HG03469 (cell line): ENCODE measurements around the gene RXRA.

ENCODE experiments used
- ATAC-seq: cut with Tn5 transposase; IDR thresholded peaks from one replicate; pipeline ENCODE4 v1.9.1; 2021; ENCODE audit warnings: mild to moderate bottlenecking, moderate library complexity, moderate number of reproducible peaks; ENCODE audit not compliant: unreplicated experiment

Gene RXRA

DNA sequence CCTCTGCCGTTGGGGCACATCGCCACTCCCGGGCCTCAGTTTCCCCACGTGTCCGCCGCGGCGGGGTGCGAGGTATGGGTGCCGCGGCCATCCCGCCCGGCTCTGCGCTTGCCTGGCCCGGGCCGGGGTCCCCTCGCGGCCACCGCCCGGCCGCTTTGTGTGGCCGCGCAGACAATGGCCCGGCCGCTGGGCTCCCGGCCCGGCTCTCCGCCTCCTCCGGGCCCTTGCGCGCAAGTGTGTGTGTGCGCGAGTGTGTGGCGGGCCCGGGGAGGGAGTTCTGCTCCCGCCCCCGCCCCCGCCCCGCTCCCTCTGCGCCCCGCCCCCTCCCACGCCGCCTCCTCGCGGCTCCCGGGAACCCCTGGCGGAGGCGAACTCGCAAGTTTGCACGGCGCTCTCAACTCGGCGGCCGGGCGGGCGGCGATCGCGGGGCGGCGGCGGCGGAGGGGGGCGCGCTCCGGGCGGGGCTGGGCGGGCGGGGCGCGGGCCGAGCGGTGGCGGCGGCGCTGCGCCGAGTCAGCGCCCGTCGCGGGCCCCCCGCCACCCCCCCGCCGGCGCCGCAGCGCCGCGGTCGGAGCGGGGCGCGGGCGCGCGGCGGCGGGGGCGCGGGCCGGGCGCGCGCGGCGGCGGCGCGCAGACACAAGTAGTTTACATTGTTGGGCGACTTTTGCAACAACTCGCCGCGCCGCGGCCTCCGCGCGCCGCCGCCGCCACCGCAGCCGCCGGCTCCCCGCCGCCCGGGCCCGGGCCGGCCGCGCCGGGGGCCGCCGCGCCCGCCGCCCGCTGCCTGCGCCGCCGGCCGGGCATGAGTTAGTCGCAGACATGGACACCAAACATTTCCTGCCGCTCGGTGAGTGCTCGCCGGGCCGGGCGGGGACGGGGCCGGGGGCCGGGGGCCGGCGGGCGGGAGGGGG, at the start of gene RXRA:
Gene RXRA (plus strand): TSS at position 643 of the 911 bp plus-strand sequence. CDS start 177 bp downstream, at position 820.
- ATAC-seq = no peak

DNA sequence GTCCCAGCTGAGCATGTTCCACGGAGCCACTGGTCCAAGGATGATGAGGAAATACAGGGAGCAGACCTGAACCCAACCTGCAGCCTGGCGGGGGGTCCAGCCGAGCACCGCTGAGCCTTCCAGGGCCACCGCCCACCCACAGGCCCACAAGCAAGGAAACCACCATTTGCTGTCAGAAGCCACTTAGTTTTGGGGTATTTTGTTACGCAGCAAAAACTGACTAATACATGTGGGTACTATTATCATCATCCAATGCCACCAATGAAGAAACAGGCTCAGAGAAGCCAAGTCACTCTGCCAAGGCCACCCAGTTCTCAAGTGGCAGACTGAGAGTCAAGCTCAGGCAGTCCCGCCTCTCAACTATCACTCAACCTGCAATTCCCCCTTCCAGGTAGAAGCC, 48.0 kb upstream of the RXRA start:
- ATAC-seq = no peak

DNA sequence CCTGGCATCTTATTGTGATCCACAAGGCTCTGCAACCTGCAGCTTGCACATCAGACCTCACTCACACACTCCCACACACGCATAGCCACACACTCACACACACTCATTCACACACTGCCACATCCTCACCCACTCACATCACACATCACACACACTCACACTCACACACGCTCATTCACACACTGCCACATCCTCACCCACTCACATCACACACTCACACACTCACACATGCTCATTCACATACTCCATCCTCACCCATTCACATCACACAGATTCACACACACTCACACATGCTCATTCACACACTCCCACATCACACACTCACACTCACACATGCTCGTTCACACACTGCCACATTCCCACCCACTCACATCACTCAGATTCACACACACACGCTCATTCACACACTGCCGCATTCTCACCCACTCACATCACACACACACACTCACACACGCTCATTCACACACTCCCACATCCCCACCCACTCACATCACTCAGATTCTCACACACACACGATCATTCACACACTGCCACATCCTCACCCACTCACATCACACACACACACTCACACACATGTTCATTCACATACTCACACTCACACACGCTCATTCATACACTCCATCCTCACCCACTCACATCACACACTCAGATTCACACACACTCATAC, 47.1 kb upstream of the RXRA start:
- ATAC-seq = no peak

DNA sequence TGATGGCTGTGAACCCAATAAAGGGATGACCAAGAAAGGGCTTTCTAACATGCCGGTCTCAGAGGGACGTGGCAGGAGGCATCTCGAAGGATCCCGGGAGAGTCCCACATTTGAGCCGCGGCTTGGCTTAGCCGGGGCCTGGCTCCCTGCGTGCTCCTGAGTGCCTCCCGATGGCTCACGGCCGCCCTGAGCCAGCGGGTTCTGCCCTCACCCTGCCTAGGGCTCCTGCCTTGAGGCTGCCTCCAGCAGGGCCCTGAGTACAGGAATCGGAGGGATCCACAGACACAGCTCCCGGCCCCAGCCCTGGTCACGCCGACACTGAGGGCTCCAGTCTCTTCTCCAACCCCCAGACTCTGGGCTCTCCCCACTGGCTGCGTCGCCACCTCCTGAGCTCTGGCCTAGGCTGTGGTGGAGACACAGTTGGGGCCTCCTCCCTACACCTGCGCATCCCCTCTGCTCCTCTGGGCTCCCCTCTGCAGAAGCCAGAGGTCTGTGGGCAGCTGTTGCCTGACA, 44.1 kb upstream of the RXRA start:
- no peak for ATAC-seq

DNA sequence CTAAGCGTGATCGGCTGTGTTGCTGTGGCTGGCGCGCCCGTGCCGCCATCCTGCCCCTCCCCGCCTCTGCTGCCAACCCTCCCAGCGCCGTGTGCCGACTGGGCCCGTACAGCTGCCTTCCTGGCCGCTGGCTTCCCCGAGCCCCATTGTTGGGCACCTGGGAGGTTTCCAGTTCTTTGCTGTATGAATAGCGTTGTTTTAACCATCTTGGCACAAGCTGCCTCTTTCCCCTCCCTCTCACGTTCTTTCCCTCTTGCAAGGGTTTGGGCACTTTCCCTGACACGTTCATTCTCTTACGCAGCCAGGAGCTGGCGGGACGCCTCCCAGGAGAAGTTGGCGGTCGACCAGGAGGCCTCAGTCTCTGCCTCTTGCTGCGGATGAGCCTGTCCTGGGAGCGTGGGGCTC, 43.1 kb upstream of the RXRA start:
- ATAC-seq = no peak

DNA sequence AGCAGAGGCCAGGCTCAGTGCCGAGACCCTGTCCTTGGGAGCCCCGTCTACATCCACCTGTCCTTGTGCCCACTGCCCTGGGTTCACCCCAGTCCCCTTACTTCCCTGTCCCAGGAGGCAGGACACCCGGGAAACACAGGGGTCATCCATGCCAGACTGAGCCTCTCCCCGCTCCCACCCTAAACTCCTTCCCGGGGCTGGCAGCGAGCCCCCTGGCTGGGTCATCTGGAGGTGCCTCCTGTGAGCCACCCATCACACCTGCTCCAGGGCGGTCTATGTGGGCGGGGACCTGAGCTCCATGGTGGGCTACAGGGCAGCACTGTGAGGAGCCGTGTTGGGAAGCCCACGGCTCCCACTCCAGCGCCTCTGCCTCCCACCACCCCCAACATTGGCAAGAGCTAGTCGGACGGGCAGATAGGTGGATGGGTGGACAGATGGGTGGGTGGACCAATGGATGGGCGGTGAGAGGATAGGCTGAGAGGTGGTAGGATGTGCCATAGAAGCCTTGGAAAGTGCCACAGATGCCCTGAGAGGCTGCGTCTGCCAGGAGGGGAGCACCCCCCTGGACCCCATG, 42.5 kb upstream of the RXRA start:
- no peak for ATAC-seq

DNA sequence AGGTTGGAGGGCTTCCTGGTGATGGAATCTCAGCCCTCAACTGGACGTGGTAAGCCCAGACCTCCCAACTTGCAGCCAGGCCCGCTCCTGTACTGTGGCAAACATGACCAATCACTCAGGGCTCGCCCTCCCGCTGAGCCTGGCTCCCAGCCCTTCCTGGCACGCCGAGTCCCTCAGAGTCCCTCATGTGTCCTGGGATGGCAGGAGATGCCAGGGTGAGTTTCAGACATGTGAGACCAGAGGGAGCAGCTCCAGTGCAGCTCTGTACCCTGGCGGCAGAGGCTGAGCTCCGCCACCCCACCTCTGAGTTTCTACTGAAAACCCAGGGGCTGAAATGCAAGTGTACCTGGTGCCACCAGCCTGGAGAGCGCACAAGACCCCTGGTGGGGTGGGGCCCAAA, 42.0 kb upstream of the RXRA start:
- ATAC-seq = no peak

DNA sequence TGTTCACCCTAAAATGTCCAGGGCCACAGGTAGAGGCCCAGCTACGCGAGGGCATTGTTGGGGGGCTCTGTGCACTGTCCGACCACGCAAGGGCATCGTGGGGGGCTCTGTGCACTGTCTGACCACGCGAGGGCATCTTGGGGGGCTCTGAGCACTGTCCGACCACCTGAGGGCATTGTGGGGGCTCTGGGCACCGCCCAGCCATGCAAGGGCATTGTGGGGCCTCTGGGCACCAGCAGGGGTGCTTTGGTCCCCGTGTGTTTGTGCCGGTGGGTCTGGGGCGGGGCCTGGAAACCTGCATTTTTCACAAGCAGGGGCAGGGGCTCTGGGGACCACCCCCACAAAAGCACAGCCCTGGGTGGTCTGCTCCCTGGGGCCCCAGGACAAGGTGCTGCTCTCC, 41.5 kb upstream of the RXRA start:
- ATAC-seq = no peak

DNA sequence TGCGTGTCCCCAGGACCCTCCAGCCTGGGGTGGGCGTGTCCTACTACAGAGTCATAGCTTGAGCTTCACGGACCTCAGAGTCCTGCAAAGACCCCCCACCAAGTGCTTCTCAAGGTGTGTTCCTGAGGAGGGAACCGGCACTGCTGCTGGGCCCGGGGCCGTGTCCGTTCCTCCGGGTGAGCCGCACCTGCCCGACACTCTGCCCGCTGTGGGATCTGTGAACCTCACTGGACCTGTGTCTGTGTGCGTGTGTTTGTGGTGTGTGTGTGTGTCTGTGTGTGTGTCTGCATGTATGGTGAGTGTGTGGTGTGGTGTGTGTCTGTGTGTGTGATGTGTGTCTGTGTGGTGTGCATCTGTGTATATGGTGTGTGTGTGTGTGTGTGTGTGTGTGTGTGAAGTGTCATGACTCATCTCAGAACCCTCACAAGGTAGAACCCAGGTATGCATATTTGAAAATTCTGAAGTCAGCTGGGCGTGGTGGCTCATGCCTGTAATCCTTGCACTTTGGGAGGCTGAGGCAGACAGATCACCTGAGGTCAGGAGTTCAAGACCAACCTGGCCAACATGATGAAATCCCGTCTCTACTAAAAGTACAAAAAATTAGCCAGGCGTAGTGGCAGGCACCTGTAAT, 40.9 kb upstream of the RXRA start:
- no peak for ATAC-seq

DNA sequence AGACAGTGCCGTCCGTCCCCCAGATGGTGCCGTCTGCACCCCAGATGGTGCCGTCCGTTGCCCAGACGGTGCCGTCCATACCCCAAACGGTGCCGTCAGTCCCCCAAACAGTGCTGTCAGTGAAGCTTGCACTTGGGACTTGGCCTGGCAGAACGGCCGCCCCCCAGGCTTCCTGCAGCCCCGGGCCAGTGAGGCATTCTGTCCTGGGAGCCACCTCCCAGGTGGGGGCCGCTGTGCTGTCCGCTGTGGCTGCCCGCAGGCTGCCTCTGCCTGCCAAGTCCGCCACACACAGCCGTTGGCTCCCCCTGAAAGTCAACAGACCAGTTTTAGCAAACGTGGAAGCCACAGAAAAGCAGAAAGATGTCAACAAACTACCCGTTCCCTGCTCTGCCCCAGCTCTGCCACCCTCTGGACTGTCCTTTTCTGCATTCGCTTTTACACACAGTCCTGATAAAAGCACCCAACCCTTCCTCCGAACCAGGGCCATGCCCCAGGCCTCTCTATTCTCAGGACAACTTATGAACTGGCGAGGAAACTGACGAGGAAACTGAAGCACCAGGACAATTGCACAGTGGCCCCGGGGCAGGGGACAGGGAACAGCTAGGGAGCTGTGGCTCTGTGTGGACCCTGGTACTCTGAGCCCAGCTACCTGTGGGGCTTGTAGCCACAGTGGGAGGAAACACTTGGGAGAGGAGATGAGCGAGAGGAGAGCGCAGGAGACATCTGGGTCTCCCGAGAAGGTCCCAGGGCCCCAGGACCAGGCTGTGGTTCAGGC, 39.6 kb upstream of the RXRA start:
- no peak for ATAC-seq

DNA sequence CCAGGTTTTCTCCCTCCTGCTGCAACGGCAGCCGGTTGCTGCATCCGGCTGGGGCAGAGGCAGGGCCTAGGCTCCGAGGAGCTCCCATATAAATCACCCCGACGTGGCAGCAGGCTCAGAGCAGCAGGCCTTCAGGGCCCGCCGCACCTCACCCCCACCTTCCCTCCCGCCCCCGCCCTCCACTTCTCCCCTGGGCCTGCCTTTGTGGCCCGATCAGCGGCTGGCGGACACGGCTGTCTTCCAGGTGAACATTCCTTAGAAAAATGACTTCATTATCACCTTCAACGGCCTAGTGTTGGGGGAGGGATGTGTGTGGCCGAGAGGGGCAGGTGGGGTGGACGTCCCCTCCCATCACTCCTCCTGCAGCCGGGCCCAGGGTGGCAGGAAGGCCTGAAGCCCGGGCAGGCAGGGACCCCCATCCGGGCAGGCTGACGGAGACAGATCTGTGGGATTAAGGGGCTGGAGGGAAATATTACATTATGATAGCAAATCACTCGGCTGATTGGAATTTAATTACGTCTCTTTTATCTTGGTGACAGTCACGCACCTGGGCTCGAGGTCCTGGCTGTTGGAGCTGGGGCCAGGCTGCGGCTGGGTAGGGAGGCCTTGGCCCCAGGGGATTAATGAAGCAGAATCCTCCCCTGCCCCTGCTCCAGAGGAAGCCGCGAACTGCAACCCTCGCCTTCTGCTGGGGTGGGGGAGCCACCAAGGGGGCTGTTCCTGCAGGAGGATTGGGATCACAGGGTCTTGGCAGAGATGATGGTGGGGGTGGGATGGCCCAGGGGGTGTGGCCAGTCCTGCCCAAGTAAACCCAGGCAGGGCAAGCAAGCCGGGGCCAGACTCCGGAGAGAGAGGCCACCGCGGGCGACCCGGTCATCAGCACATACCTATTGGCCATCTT, 38.4 kb upstream of the RXRA start:
- ATAC-seq = no peak

DNA sequence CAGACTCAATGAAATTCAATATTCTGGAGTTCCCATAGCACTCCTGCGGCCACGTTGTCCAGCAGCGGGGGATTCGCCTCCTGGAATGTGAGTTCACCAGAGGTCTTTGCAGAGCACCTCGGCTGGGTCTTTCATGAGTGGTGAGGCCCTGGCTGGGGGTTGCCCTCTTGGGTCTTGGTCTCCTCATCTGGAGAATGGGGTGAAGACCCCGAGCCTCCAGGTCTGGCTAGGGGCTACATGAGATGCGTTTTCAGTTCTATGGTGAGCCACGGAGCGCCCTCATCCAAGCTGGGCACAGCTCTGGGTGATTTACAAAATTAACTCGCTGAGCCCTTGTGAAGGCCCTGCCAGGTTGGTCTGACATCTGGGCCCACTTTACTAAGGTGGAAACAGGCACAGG, 37.5 kb upstream of the RXRA start:
- ATAC-seq = no peak

DNA sequence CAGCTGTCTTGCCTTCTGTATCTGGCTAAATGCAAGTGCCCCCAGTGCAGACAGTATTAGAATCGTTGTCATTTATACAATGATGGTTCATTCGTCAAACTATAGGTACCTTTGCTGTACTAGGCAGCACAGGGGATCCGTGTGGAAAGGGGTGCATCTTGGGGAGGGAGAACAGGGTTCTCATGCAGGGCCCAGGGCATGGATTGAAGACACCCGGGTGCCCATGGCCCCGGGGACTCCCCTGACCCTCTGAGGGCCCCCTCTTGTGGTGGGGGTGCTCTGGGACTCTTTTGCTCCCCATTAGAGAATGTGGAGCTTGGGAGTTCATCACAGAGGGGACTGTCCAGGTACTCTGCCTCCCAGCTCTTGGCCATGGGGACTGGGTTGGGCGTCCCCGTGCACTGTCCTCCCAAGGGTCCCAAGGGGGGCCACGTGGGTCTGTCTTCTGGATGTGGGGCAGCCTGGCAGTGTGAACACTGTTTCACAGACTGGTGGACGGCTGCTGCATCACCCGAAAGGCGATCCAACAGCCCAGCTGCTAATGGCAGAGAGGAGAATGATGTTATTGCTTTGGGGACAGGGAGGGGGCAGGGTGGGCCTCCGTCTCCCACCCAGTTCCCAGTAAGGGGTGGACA, 36.9 kb upstream of the RXRA start:
- ATAC-seq = no peak

DNA sequence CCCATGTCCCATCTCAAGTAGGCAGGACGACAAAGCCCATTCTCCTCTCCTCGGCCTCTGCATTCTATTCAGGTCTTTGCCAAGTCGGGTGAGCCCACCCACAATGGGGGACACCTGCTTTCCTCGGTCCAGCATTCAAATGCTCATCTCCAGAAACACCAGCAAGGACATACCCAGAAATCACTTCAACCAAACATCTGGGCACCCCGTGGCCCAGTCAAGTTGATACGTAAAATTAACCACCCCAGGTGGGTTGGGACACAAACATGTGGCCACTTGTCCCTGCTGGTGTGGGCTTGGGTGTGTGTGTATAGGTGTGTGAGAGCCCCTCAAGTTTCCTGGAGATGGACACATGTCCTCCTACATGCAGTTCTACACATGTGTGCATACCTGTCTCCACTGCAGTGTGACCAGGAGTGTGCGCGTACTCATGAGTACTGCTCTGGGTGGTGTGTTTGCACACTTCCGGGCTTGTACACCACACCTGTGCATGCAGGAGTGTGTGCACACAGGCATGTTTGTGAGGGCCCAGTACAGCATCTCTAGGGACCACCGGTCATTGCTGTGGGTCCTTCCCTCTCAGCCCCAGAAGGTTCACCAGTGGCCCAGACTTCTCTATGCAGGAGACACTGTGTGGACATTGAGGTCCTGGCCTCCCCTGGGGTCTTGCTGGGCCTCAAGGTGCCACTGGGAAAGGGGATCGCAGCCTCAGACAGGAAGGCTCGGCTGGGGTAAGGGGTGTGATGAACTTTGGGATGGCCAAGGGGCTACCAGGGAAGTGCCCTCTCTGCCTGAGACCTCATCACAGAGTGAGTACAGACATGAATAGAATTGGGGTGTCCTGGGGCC, 35.4 kb upstream of the RXRA start:
- no peak for ATAC-seq

DNA sequence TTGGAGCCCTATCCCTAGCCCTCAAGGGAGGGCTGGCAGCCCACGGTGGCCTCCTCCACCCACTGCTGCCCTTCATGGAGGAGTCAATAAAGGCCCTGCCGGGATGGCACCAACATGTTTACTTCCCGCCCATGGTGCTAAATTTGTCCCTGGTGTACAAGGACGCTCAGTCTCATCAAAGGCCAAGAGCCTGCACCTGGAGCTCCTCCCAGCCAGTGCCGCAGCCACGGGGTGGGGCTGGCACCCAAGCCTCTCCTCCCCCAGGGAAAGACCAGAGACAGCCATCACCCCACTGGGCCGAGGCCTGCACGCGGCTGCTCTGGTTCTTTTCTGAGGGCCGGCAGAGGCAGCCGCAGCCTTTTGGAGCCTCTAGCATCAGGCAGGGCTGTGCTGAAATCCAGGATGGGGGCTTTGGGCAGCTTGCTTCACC, 34.8 kb upstream of the RXRA start:
- no peak for ATAC-seq

DNA sequence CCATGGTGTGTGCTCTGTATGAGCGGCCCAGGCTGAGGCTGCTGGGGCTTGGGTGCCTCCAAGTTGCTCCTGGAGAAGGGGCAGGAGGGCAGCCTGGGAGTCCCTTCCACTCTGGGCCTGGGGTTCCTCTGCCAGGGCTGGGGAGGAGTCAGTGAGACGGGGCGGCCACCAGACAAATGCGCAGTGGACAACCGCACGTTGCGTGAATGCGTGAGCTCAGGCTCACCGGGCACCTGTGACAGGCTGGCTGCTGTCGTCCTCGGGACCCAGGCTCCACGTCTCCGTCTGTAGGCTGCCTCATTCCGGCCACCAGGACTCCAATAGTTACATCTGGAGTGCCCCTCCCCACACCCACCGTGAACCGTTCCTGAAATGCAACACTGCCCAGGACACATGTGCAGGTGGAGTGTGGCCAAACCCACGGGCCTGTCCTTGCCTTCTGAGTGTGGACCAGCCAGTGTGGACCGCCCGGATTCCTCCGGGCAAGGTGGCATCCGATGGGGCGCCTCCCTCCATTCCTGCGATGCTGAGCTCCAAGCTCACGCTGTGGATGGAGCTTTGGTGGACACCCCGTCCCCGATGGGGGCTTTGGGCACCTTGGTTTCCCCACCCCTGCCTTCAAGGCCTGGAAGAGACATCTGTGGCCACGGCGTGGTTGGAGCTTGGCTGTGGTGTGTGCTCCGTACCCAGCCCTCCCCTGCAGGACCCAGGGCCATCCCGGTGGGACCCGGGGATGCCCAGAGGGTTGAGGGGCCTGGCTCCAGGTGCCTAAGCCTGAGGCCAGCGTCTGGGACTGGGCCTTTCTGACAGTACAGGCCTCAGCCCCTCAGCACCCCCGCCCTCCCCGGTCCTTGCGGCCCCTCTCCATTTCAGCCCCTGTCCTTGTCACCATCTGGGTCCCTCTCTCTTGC, 34.0 kb upstream of the RXRA start:
- ATAC-seq = no peak

DNA sequence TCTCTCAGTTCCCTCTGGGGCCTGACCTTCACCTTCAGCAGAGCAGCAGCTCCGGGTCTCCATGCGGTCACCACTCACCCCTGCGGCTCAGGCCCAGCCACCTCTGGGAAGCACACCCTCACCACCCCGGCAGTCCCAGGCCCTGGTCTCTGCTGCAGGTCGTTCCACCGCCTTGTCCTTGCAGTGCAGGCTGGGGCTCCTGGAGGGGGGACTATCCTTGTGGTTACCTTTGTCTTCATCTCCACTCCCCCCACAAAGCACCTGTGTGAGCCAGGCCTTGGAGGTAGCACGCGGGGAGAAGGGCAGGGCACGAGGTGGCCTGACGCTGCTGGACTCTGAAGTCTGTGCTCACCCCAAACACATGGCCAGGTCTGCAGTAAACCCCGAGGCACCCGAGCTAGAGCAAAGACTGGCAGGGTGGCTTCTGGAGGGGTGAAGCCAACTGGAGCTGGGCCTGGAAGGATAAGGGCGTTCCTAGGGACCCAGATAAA, 33.2 kb upstream of the RXRA start:
- ATAC-seq = no peak
